ENCODE measurements around the gene PRIMPOL.
"Not testable (repeated sequence)": the region's sequence is repeated elsewhere in the genome, so short reads cannot be mapped to it uniquely, and the experiment has no call there.

PRIMPOL gene

GRCh38 chr4:184649026-184649970 is at the start of gene PRIMPOL, which contains the start of gene CASP3:
Gene PRIMPOL (plus strand): TSS chr4:184649738. CDS start chr4:184657141, 7,403 bp downstream.
Gene CASP3 (minus strand): TSS chr4:184649447. CDS start chr4:184638453, 10,994 bp downstream.
- peaks cover 37% of the 10 kb centered on the region for H3K4me1 ChIP-seq (ENCODE audit: insufficient read depth, low read length)
- H3K9me3 ChIP-seq (ENCODE audit: low read length) = no peaks in the 10 kb centered on the region
- no peaks in the 10 kb centered on the region for H3K27me3 ChIP-seq (ENCODE audit: control insufficient read depth in 1 of 2, insufficient read depth in 2 of 2, low read length in 2 of 2)
- H3K9ac ChIP-seq (ENCODE audit: low read length) = peak within 1 kb of the TSS; percentile 95
- peak within 1 kb of the TSS; percentile 97 for H3K27ac ChIP-seq (ENCODE audit: low read depth, low read length)
- peak within 1 kb of the TSS; percentile 67 to 97 for H3K4me3 ChIP-seq (ENCODE audit: low read depth in 1 of 2, low read length in 2 of 2)
- peaks cover 6% of the 10 kb centered on the region for H3K36me3 ChIP-seq (ENCODE audit: insufficient read depth, low read length)

GRCh38 chr4:184600982-184601381 is 48.6 kb upstream of the PRIMPOL start:
- H3K4me1 ChIP-seq (ENCODE audit: insufficient read depth, low read length); H3K27me3 ChIP-seq (ENCODE audit: control insufficient read depth in 1 of 2, insufficient read depth in 2 of 2, low read length in 2 of 2); H3K27ac ChIP-seq (ENCODE audit: low read depth, low read length); H3K36me3 ChIP-seq (ENCODE audit: insufficient read depth, low read length); H3K9me3 ChIP-seq (ENCODE audit: low read length); H3K4me3 ChIP-seq (ENCODE audit: low read depth in 1 of 2, low read length in 2 of 2); H3K9ac ChIP-seq (ENCODE audit: low read length): not testable (repeated sequence)

GRCh38 chr4:184602857-184603256 is 46.7 kb upstream of the PRIMPOL start:
- H3K27me3 ChIP-seq (ENCODE audit: control insufficient read depth in 1 of 2, insufficient read depth in 2 of 2, low read length in 2 of 2); H3K9ac ChIP-seq (ENCODE audit: low read length); H3K4me1 ChIP-seq (ENCODE audit: insufficient read depth, low read length); H3K36me3 ChIP-seq (ENCODE audit: insufficient read depth, low read length); H3K27ac ChIP-seq (ENCODE audit: low read depth, low read length); H3K9me3 ChIP-seq (ENCODE audit: low read length); H3K4me3 ChIP-seq (ENCODE audit: low read depth in 1 of 2, low read length in 2 of 2): not testable (repeated sequence)

GRCh38 chr4:184607429-184607828 is 42.1 kb upstream of the PRIMPOL start:
- H3K4me3 ChIP-seq (ENCODE audit: low read depth in 1 of 2, low read length in 2 of 2); H3K36me3 ChIP-seq (ENCODE audit: insufficient read depth, low read length); H3K9me3 ChIP-seq (ENCODE audit: low read length); H3K27me3 ChIP-seq (ENCODE audit: control insufficient read depth in 1 of 2, insufficient read depth in 2 of 2, low read length in 2 of 2); H3K4me1 ChIP-seq (ENCODE audit: insufficient read depth, low read length); H3K27ac ChIP-seq (ENCODE audit: low read depth, low read length); H3K9ac ChIP-seq (ENCODE audit: low read length): not testable (repeated sequence)

GRCh38 chr4:184612074-184612473 is 37.5 kb upstream of the PRIMPOL start:
- no peaks in the 10 kb centered on the region for H3K36me3 ChIP-seq (ENCODE audit: insufficient read depth, low read length)
- no peak overlapping the region for H3K4me3 ChIP-seq (ENCODE audit: low read depth in 1 of 2, low read length in 2 of 2)
- H3K27me3 ChIP-seq (ENCODE audit: control insufficient read depth in 1 of 2, insufficient read depth in 2 of 2, low read length in 2 of 2) = no peaks in the 10 kb centered on the region
- H3K4me1 ChIP-seq (ENCODE audit: insufficient read depth, low read length) = no peaks in the 10 kb centered on the region
- no peaks in the 10 kb centered on the region for H3K9me3 ChIP-seq (ENCODE audit: low read length)
- H3K27ac ChIP-seq (ENCODE audit: low read depth, low read length) = no peak overlapping the region
- no peak overlapping the region for H3K9ac ChIP-seq (ENCODE audit: low read length)

GRCh38 chr4:184613405-184613804 is 36.1 kb upstream of the PRIMPOL start:
- H3K9me3 ChIP-seq (ENCODE audit: low read length) = no peaks in the 10 kb centered on the region
- no peaks in the 10 kb centered on the region for H3K4me1 ChIP-seq (ENCODE audit: insufficient read depth, low read length)
- no peaks in the 10 kb centered on the region for H3K27me3 ChIP-seq (ENCODE audit: control insufficient read depth in 1 of 2, insufficient read depth in 2 of 2, low read length in 2 of 2)
- H3K36me3 ChIP-seq (ENCODE audit: insufficient read depth, low read length) = no peaks in the 10 kb centered on the region
- no peak overlapping the region for H3K27ac ChIP-seq (ENCODE audit: low read depth, low read length)
- H3K4me3 ChIP-seq (ENCODE audit: low read depth in 1 of 2, low read length in 2 of 2) = no peak overlapping the region
- no peak overlapping the region for H3K9ac ChIP-seq (ENCODE audit: low read length)

GRCh38 chr4:184614509-184614908 is 35.0 kb upstream of the PRIMPOL start:
- no peaks in the 10 kb centered on the region for H3K36me3 ChIP-seq (ENCODE audit: insufficient read depth, low read length)
- H3K27ac ChIP-seq (ENCODE audit: low read depth, low read length) = no peak overlapping the region
- no peaks in the 10 kb centered on the region for H3K27me3 ChIP-seq (ENCODE audit: control insufficient read depth in 1 of 2, insufficient read depth in 2 of 2, low read length in 2 of 2)
- no peak overlapping the region for H3K4me3 ChIP-seq (ENCODE audit: low read depth in 1 of 2, low read length in 2 of 2)
- H3K4me1 ChIP-seq (ENCODE audit: insufficient read depth, low read length) = no peaks in the 10 kb centered on the region
- H3K9ac ChIP-seq (ENCODE audit: low read length) = no peak overlapping the region
- H3K9me3 ChIP-seq (ENCODE audit: low read length) = no peaks in the 10 kb centered on the region

GRCh38 chr4:184616168-184616567 is 33.4 kb upstream of the PRIMPOL start:
- H3K27ac ChIP-seq (ENCODE audit: low read depth, low read length); H3K4me1 ChIP-seq (ENCODE audit: insufficient read depth, low read length); H3K9ac ChIP-seq (ENCODE audit: low read length); H3K27me3 ChIP-seq (ENCODE audit: control insufficient read depth in 1 of 2, insufficient read depth in 2 of 2, low read length in 2 of 2); H3K4me3 ChIP-seq (ENCODE audit: low read depth in 1 of 2, low read length in 2 of 2); H3K36me3 ChIP-seq (ENCODE audit: insufficient read depth, low read length); H3K9me3 ChIP-seq (ENCODE audit: low read length): not testable (repeated sequence)

- no peaks in the 10 kb centered on the region for H3K27me3 ChIP-seq (ENCODE audit: control insufficient read depth in 1 of 2, insufficient read depth in 2 of 2, low read length in 2 of 2)
- H3K4me1 ChIP-seq (ENCODE audit: insufficient read depth, low read length) = no peaks in the 10 kb centered on the region
- no peaks in the 10 kb centered on the region for H3K9me3 ChIP-seq (ENCODE audit: low read length)
- no peak overlapping the region for H3K4me3 ChIP-seq (ENCODE audit: low read depth in 1 of 2, low read length in 2 of 2)
- H3K36me3 ChIP-seq (ENCODE audit: insufficient read depth, low read length) = no peaks in the 10 kb centered on the region
- H3K27ac ChIP-seq (ENCODE audit: low read depth, low read length) = no peak overlapping the region
- H3K9ac ChIP-seq (ENCODE audit: low read length) = no peak overlapping the region
These were observed 32.6 kb upstream of the PRIMPOL start for GRCh38 chr4:184616633-184617551.

- Histone ChIP-seq H3K36me3 (ENCODE audit: insufficient read depth, low read length) (no peaks in the 10 kb centered on the region), H3K4me1 (ENCODE audit: insufficient read depth, low read length) (no peaks in the 10 kb centered on the region), H3K9ac (ENCODE audit: low read length) (no peak overlapping the region), H3K9me3 (ENCODE audit: low read length) (no peaks in the 10 kb centered on the region), H3K4me3 (ENCODE audit: low read depth in 1 of 2, low read length in 2 of 2) (no peak overlapping the region), H3K27ac (ENCODE audit: low read depth, low read length) (no peak overlapping the region), H3K27me3 (ENCODE audit: control insufficient read depth in 1 of 2, insufficient read depth in 2 of 2, low read length in 2 of 2) (no peaks in the 10 kb centered on the region)
These were observed 31.8 kb upstream of the PRIMPOL start for GRCh38 chr4:184617600-184618196.

- Histone ChIP-seq H3K4me3 (ENCODE audit: low read depth in 1 of 2, low read length in 2 of 2) (no peak overlapping the region), H3K4me1 (ENCODE audit: insufficient read depth, low read length) (no peaks in the 10 kb centered on the region), H3K9ac (ENCODE audit: low read length) (no peak overlapping the region), H3K9me3 (ENCODE audit: low read length) (no peaks in the 10 kb centered on the region), H3K27ac (ENCODE audit: low read depth, low read length) (no peak overlapping the region), H3K36me3 (ENCODE audit: insufficient read depth, low read length) (no peaks in the 10 kb centered on the region), H3K27me3 (ENCODE audit: control insufficient read depth in 1 of 2, insufficient read depth in 2 of 2, low read length in 2 of 2) (no peaks in the 10 kb centered on the region)
These were observed 29.2 kb upstream of the PRIMPOL start for GRCh38 chr4:184620212-184620867.

All from muscle layer of colon (tissue), 2 donors.